ENCODE data around the gene MYLK4. TPM values are rescaled to one million over a fixed set of nuclear protein-coding genes. Genes with fewer than 3 reads are reported as not detected.

The MYLK4 gene
- total and polyA plus RNA-seq, 2 donors (not counting 3 experiments of a cell fraction or from before 2014, with no cell fraction given), result 0.41 to 0.62 TPM

GRCh38 chr6:2705256-2705655 is 45.5 kb downstream of the MYLK4 start:
- no peaks in the 10 kb centered on the region for H3K4me1 ChIP-seq (ENCODE audit: control insufficient read depth, extremely low read depth, insufficient read depth, low read length)
- BruUV-seq (replicated peaks), result no TSS peak
- no peaks in the 10 kb centered on the region for H3K79me2 ChIP-seq (ENCODE audit: control insufficient read depth, insufficient read depth, low read length)
- ChIA-PET CTCF (interaction anchor here (1.2 to 1.9 kb wide), 2 partner anchors 45 to 601 kb away, joined by 3 to 6 read pairs; partner anchors contain the start of gene MYLK4), POLR2A (no interaction called here)
- H4K20me1 ChIP-seq (replicated peaks; ENCODE audit: control insufficient read depth, extremely low read depth, insufficient read depth, low read length), result no peaks in the 10 kb centered on the region
- no peak overlapping the region for H3K9ac ChIP-seq (replicated peaks; ENCODE audit: extremely low read depth, insufficient read depth, low read length)
- H3K4me3 ChIP-seq (replicated peaks in 1 of 3; ENCODE audit: insufficient read depth in 1 of 3, low read depth in 1 of 3, low read length in 3 of 3), result no peak overlapping the region
- no peak for DNase-seq (ENCODE audit: low read depth, low spot score)
- no peaks in the 10 kb centered on the region for H3K27me3 ChIP-seq (ENCODE audit: control insufficient read depth in 2 of 2, insufficient read depth in 2 of 2, low read length in 2 of 2)
- dilution Hi-C loops (cut with MboI; ENCODE audit: extremely low pct_ligation_motif_present, low sequenced_read_pairs) (no loop called here), intact Hi-C loops (cut with micrococcal nuclease) (no loop called here)
- H3K27ac ChIP-seq (ENCODE audit: insufficient read depth, low read depth, low read length), result no peak overlapping the region
- no peak overlapping the region for H2AFZ ChIP-seq (ENCODE audit: low read depth, low read length)
- no peak overlapping the region for H3K4me2 ChIP-seq (ENCODE audit: insufficient read depth, low read length)
- FAIRE-seq, result no peak
- H3K9me3 ChIP-seq (replicated peaks; ENCODE audit: control insufficient read depth, insufficient read depth, low read length), result no peaks in the 10 kb centered on the region
- no peaks in the 10 kb centered on the region for H3K9me1 ChIP-seq (replicated peaks; ENCODE audit: control insufficient read depth, extremely low read depth, insufficient read depth, low read length)
- TF ChIP-seq MAX (IDR thresholded peaks at IDR 0.05; ENCODE audit: insufficient read depth, insufficient read length), result no peak
- TF ChIP-seq POLR2AphosphoS5 (IDR thresholded peaks at IDR 0.05; ENCODE audit: insufficient read depth, low read depth, low read length), result no peak
- no peak for TF ChIP-seq EZH2 (IDR thresholded peaks at IDR 0.05; ENCODE audit: borderline replicate concordance, low read depth, low read length, severe bottlenecking)
- no peaks in the 10 kb centered on the region for H3K36me3 ChIP-seq (ENCODE audit: control insufficient read depth in 2 of 2, extremely low read depth in 1 of 2, insufficient read depth in 2 of 2, low read length in 2 of 2)

- H3K9me3 ChIP-seq (replicated peaks; ENCODE audit: control insufficient read depth, insufficient read depth, low read length), result no peaks in the 10 kb centered on the region
- no peak overlapping the region for H3K4me2 ChIP-seq (ENCODE audit: insufficient read depth, low read length)
- H2AFZ ChIP-seq (ENCODE audit: low read depth, low read length), result no peak overlapping the region
- no peak for TF ChIP-seq EZH2 (IDR thresholded peaks at IDR 0.05; ENCODE audit: borderline replicate concordance, low read depth, low read length, severe bottlenecking)
- no peak for TF ChIP-seq POLR2A (IDR thresholded peaks at IDR 0.05; ENCODE audit: low read depth, low read length)
- TF ChIP-seq FOS (IDR thresholded peaks at IDR 0.05; ENCODE audit: borderline replicate concordance, insufficient read depth, low read length), result no peak
- no peak for TF ChIP-seq POLR2AphosphoS5 (IDR thresholded peaks at IDR 0.05; ENCODE audit: insufficient read depth, low read depth, low read length)
- H3K79me2 ChIP-seq (ENCODE audit: control insufficient read depth, insufficient read depth, low read length), result no peaks in the 10 kb centered on the region
- POLR2A ChIA-PET, result no interaction called here
- no peaks in the 10 kb centered on the region for H4K20me1 ChIP-seq (replicated peaks; ENCODE audit: control insufficient read depth, extremely low read depth, insufficient read depth, low read length)
- CTCF ChIA-PET, result interaction anchor here (1.3 kb wide), 1 partner anchor 1102 kb away, joined by 4 read pairs; no protein-coding TSS in a partner anchor
- no peak overlapping the region for H3K9ac ChIP-seq (replicated peaks; ENCODE audit: extremely low read depth, insufficient read depth, low read length)
- no peak overlapping the region for H3K27ac ChIP-seq (ENCODE audit: insufficient read depth, low read depth, low read length)
- no peaks in the 10 kb centered on the region for H3K9me1 ChIP-seq (replicated peaks; ENCODE audit: control insufficient read depth, extremely low read depth, insufficient read depth, low read length)
- no peak for FAIRE-seq
- H3K36me3 ChIP-seq (ENCODE audit: control insufficient read depth in 2 of 2, extremely low read depth in 1 of 2, insufficient read depth in 2 of 2, low read length in 2 of 2), result no peaks in the 10 kb centered on the region
- H3K4me1 ChIP-seq (ENCODE audit: control insufficient read depth, extremely low read depth, insufficient read depth, low read length), result no peaks in the 10 kb centered on the region
- dilution Hi-C loops (cut with MboI; ENCODE audit: extremely low pct_ligation_motif_present, low sequenced_read_pairs) (no loop called here), intact Hi-C loops (cut with micrococcal nuclease) (no loop called here)
- peaks cover 0 to 4% of the 10 kb centered on the region in 2 experiments for H3K27me3 ChIP-seq (ENCODE audit: control insufficient read depth in 2 of 2, insufficient read depth in 2 of 2, low read length in 2 of 2)
- no TSS peak for BruUV-seq (replicated peaks)
- DNase-seq (ENCODE audit: low read depth, low spot score), result no peak
- H3K4me3 ChIP-seq (replicated peaks in 1 of 3; ENCODE audit: insufficient read depth in 1 of 3, low read depth in 1 of 3, low read length in 3 of 3), result no peak overlapping the region
Measured at GRCh38 chr6:2697291-2697690, 53.4 kb downstream of the MYLK4 start.
